WTC11 (cell line): ENCODE data around the gene CES3.

Experiments
- ATF2 ChIP-seq: sonication (generic); formaldehyde crosslinking; IDR thresholded peaks from 2 replicates; pipeline ENCODE4 v1.8.1; 2022; ENCODE audit warnings: low read depth, missing genetic modification reagents, borderline replicate concordance
- ATF3 ChIP-seq: sonication (generic); formaldehyde crosslinking; conservative IDR thresholded peaks from 2 replicates; pipeline ENCODE4 v1.8.1; 2022; ENCODE audit warnings: mild to moderate bottlenecking, missing genetic modification reagents
- ATF6 ChIP-seq: sonication (generic); formaldehyde crosslinking; IDR thresholded peaks from 2 replicates; pipeline ENCODE4 v1.8.1; 2023; ENCODE audit warnings: mild to moderate bottlenecking, missing genetic modification reagents
- CREM ChIP-seq: sonication (generic); formaldehyde crosslinking; IDR thresholded peaks from 2 replicates; pipeline ENCODE4 v1.8.1; 2022; ENCODE audit warnings: mild to moderate bottlenecking, missing genetic modification reagents, moderate library complexity
- CTCF ChIP-seq: fragments of 200-600 bp; IDR thresholded peaks from 2 replicates; pipeline ENCODE4 v1.8.0; 2022; ENCODE audit warnings: antibody characterized with exemption
- IRF1 ChIP-seq: sonication (generic); formaldehyde crosslinking; IDR thresholded peaks from 2 replicates; pipeline ENCODE4 v1.8.0; 2023; ENCODE audit warnings: missing genetic modification reagents
- MAX ChIP-seq: sonication (generic); formaldehyde crosslinking; IDR thresholded peaks from 2 replicates; pipeline ENCODE4 v1.8.0; 2022; ENCODE audit warnings: mild to moderate bottlenecking, missing genetic modification reagents
- MLX ChIP-seq: sonication (generic); formaldehyde crosslinking; IDR thresholded peaks from 2 replicates; pipeline ENCODE4 v1.8.1; 2023; ENCODE audit warnings: mild to moderate bottlenecking, missing genetic modification reagents, moderate library complexity
- NR2C2 ChIP-seq: sonication (generic); formaldehyde crosslinking; IDR thresholded peaks from 2 replicates; pipeline ENCODE4 v1.8.0; 2022; ENCODE audit warnings: mild to moderate bottlenecking, missing genetic modification reagents
- SP1 ChIP-seq: sonication (generic); formaldehyde crosslinking; conservative IDR thresholded peaks from 2 replicates; pipeline ENCODE4 v1.8.1; 2022; ENCODE audit warnings: missing genetic modification reagents
- USF2 ChIP-seq: sonication (generic); formaldehyde crosslinking; IDR thresholded peaks from 2 replicates; pipeline ENCODE4 v1.8.1; 2023; ENCODE audit warnings: mild to moderate bottlenecking, missing genetic modification reagents, moderate library complexity
- ZNF121 ChIP-seq: sonication (generic); formaldehyde crosslinking; IDR thresholded peaks from 2 replicates; pipeline ENCODE4 v1.8.0; 2023; ENCODE audit warnings: missing genetic modification reagents
- ZSCAN18 ChIP-seq: fragments of 250-450 bp; sonication (Bioruptor Pico); IDR thresholded peaks from 2 replicates; pipeline ENCODE4 v2.1.2; 2022; ENCODE audit warnings: mild to moderate bottlenecking, moderate library complexity

GRCh38 chr16:67016143-67016542 is 55.1 kb downstream of the CES3 start:
- TF ChIP-seq USF2 (no peak), CREM (CRISPR knock-in tag) (no peak), CTCF (no peak), NR2C2 (CRISPR knock-in tag) (no peak), SP1 (no peak), ATF6 (CRISPR knock-in tag) (no peak), MAX (CRISPR knock-in tag) (no peak), ATF2 (CRISPR knock-in tag) (no peak), ATF3 (no peak), MLX (CRISPR knock-in tag) (no peak), ZNF121 (CRISPR knock-in tag) (no peak), IRF1 (CRISPR knock-in tag) (no peak), ZSCAN18 (no peak)
